Urinary bladder (tissue), 4 donors: ENCODE results near the gene MED15. TPM values are rescaled to one million over a fixed set of nuclear protein-coding genes. Genes with fewer than 3 reads are reported as not detected.

Experiments
- DNase-seq: peaks from one replicate; pipeline ENCODE4 v3.0.0-alpha.2; 2015; ENCODE audit errors: extremely low spot score
- H3K27ac ChIP-seq: one replicate; pipeline ENCODE4 v1.5.1; 2013; ENCODE audit warnings: low read depth, mild to moderate bottlenecking, moderate library complexity
- H3K36me3 ChIP-seq: one replicate; pipeline ENCODE4 v1.6.1; 2013; ENCODE audit warnings: mild to moderate bottlenecking, moderate library complexity; ENCODE audit not compliant: insufficient read depth
- H3K4me1 ChIP-seq: one replicate; pipeline ENCODE4 v1.6.1; 2013; ENCODE audit warnings: mild to moderate bottlenecking, moderate library complexity; ENCODE audit not compliant: insufficient read depth
- H3K4me3 ChIP-seq: one replicate; pipeline ENCODE4 v1.5.1; 2013; ENCODE audit warnings: low read depth, low read length
- WGBS: extraction: QIAGEN DNeasy Blood & Tissue Kit; methylation state at CpG from one replicate; pipeline ENCODE4 v1.1.7; 2013; 5-methylcytosine and 5-hydroxymethylcytosine counted together
- polyA plus RNA-seq: library from polyadenylated mRNA; stranded (reverse); fragments of 200-250 nt; gene quantifications from one replicate; pipeline ENCODE4 v1.2.3, GENCODE V29; 2013
- total RNA-seq: library from RNA; depleted of rRNA; stranded (reverse); fragments of >200 nt; gene quantifications from one replicate; pipeline ENCODE4 v1.2.3, GENCODE V29; 2014
- donor health status: healthy with polysubstance abuse.
- donor health status: healthy.

The MED15 gene
- total and polyA plus RNA-seq, 2 donors = 34.0 to 57.9 TPM

GRCh38 chr22:20565761-20566160 is 58.4 kb downstream of the MED15 start:
- no peak for DNase-seq
- H3K36me3 ChIP-seq = peaks cover 4% of the 10 kb centered on the region

GRCh38 chr22:20566420-20567260 is 59.2 kb downstream of the MED15 start:
- no peak overlapping the region for H3K27ac ChIP-seq
- no peak for DNase-seq
- 74% methylated on average over 14 of the region's 14 CpGs for WGBS
- H3K36me3 ChIP-seq = peaks cover 4% of the 10 kb centered on the region
- no peak overlapping the region for H3K4me3 ChIP-seq
- no peaks in the 10 kb centered on the region for H3K4me1 ChIP-seq

More at GRCh38 chr22:20565761-20566160, 58.4 kb downstream of the MED15 start:
- Histone ChIP-seq H3K4me1 (no peaks in the 10 kb centered on the region), H3K4me3 (no peak overlapping the region), H3K27ac (no peak overlapping the region)
- WGBS = 85% methylated on average over 4 of the region's 4 CpGs

- WGBS = 87% methylated on average over 6 of the region's 6 CpGs
- H3K4me3 ChIP-seq = no peak overlapping the region
- H3K4me1 ChIP-seq = no peaks in the 10 kb centered on the region
- H3K27ac ChIP-seq = no peak overlapping the region
- DNase-seq = no peak
- peaks cover 8% of the 10 kb centered on the region for H3K36me3 ChIP-seq
These were observed 60.0 kb downstream of the MED15 start for GRCh38 chr22:20567371-20567847.

- no peak overlapping the region for H3K4me3 ChIP-seq
- H3K4me1 ChIP-seq = no peaks in the 10 kb centered on the region
- WGBS = 58% methylated on average over 5 of the region's 5 CpGs
- H3K36me3 ChIP-seq = peaks cover 8% of the 10 kb centered on the region
- DNase-seq = no peak
- H3K27ac ChIP-seq = no peak overlapping the region
These were observed 60.6 kb downstream of the MED15 start for GRCh38 chr22:20567993-20568417.

GRCh38 chr22:20568502-20569058 is 61.2 kb downstream of the MED15 start:
- H3K4me1 ChIP-seq = no peaks in the 10 kb centered on the region
- 83% methylated on average over 9 of the region's 9 CpGs for WGBS
- no peak overlapping the region for H3K4me3 ChIP-seq
- H3K27ac ChIP-seq = no peak overlapping the region
- no peak for DNase-seq
- H3K36me3 ChIP-seq = peaks cover 8% of the 10 kb centered on the region

GRCh38 chr22:20569059-20570058 is 61.9 kb downstream of the MED15 start:
- WGBS = 41% methylated on average over 20 of the region's 20 CpGs
- Histone ChIP-seq H3K4me1 (no peaks in the 10 kb centered on the region), H3K4me3 (no peak overlapping the region), H3K36me3 (peaks cover 11% of the 10 kb centered on the region), H3K27ac (peak overlapping the region; percentile 0)
- peak; percentile 46 for DNase-seq

- H3K36me3 ChIP-seq = peaks cover 11% of the 10 kb centered on the region
- no peak overlapping the region for H3K27ac ChIP-seq
- DNase-seq = no peak
- 87% methylated on average over 6 of the region's 6 CpGs for WGBS
- no peak overlapping the region for H3K4me3 ChIP-seq
- no peaks in the 10 kb centered on the region for H3K4me1 ChIP-seq
These were observed 63.7 kb downstream of the MED15 start for GRCh38 chr22:20571078-20571503.

GRCh38 chr22:20571531-20572007 is 64.2 kb downstream of the MED15 start:
- H3K4me1 ChIP-seq = no peaks in the 10 kb centered on the region
- no peak overlapping the region for H3K27ac ChIP-seq
- peaks cover 11% of the 10 kb centered on the region for H3K36me3 ChIP-seq
- 64% methylated on average over 4 of the region's 4 CpGs for WGBS
- DNase-seq = no peak
- H3K4me3 ChIP-seq = no peak overlapping the region

- Histone ChIP-seq H3K27ac (no peak overlapping the region), H3K4me1 (no peaks in the 10 kb centered on the region), H3K36me3 (peaks cover 7% of the 10 kb centered on the region), H3K4me3 (no peak overlapping the region)
- no peak for DNase-seq
- 92% methylated on average over 11 of the region's 11 CpGs for WGBS
These were observed 64.9 kb downstream of the MED15 start for GRCh38 chr22:20572132-20572802.

GRCh38 chr22:20573176-20573832 is 65.9 kb downstream of the MED15 start:
- no peaks in the 10 kb centered on the region for H3K4me1 ChIP-seq

GRCh38 chr22:20573833-20574615 is 66.6 kb downstream of the MED15 start:
- H3K36me3 ChIP-seq = peaks cover 9% of the 10 kb centered on the region
- 79% methylated on average over 29 of the region's 29 CpGs for WGBS

More at GRCh38 chr22:20573176-20573832, 65.9 kb downstream of the MED15 start:
- Histone ChIP-seq H3K27ac (no peak overlapping the region), H3K36me3 (peaks cover 9% of the 10 kb centered on the region), H3K4me3 (no peak overlapping the region)
- DNase-seq = no peak
- 68% methylated on average over 8 of the region's 8 CpGs for WGBS

GRCh38 chr22:20574920-20575353 is 67.5 kb downstream of the MED15 start:
- H3K27ac ChIP-seq = no peak overlapping the region
- H3K4me3 ChIP-seq = no peak overlapping the region
- H3K36me3 ChIP-seq = peaks cover 9% of the 10 kb centered on the region
- DNase-seq = no peak
- H3K4me1 ChIP-seq = no peaks in the 10 kb centered on the region
- WGBS = 95% methylated on average over 18 of the region's 18 CpGs

More at GRCh38 chr22:20573833-20574615, 66.6 kb downstream of the MED15 start:
- DNase-seq = no peak
- no peak overlapping the region for H3K27ac ChIP-seq
- no peak overlapping the region for H3K4me3 ChIP-seq
- H3K4me1 ChIP-seq = no peaks in the 10 kb centered on the region
